CD4-positive, alpha-beta memory T cell (primary cell): ENCODE results near the gene FADD. TPM values are rescaled to one million over a fixed set of nuclear protein-coding genes. Genes with fewer than 3 reads are reported as not detected.

Experiments
- polyA plus RNA-seq, 2 donors: library from polyadenylated mRNA; unstranded; fragments of 300-500 nt; fragmentation: Illumina TruSeq; gene quantifications; one replicate each; pipeline ENCODE4 v1.2.3, GENCODE V29; 2021
- total RNA-seq, 2 experiments: library from RNA; stranded (reverse); gene quantifications; one replicate each; pipeline ENCODE4 v1.2.3, GENCODE V29; 2021

The FADD gene
- total and polyA plus RNA-seq, 4 experiments from 2014 or later, result 19.2 to 48.0 (median 34.2) TPM

Other genes starting within 250 kb of the FADD start
- gene ANO1, start 125.0 kb upstream of the FADD start, total RNA-seq, result not detected
- not detected for gene ANO1, start 125.0 kb upstream of the FADD start, polyA plus RNA-seq
- gene PPFIA1, start 67.4 kb downstream of the FADD start, total RNA-seq, result 10 to 100 TPM; 52.0 to 54.8 TPM
- gene PPFIA1, start 67.4 kb downstream of the FADD start, polyA plus RNA-seq, result 10 to 100 TPM in 1 of 2 donors, 1 to 10 TPM in 1; 4.3 to 19.5 TPM
- 1 to 10 TPM in 1 of 2 experiments, under 1 TPM in 1; 0.58 to 1.5 TPM for gene CTTN, start 195.2 kb downstream of the FADD start, total RNA-seq
- under 1 TPM in 1 of 2 donors, not detected in 1; 0.41 TPM for gene CTTN, start 195.2 kb downstream of the FADD start, polyA plus RNA-seq